GM23338 (cell line): ENCODE results near the gene SLC4A2. TPM values are rescaled to one million over a fixed set of nuclear protein-coding genes. Genes with fewer than 3 reads are reported as not detected.

Experiments
- ATAC-seq: fragments of 200-7000 bp; cut with Tn5 transposase; 3 replicates; pipeline ENCODE4 v1.9.1; 2020
- DNase-seq: peaks from one replicate; pipeline ENCODE4 v3.0.0-alpha.2; 2015; ENCODE audit warnings: low spot score
- H2AFZ ChIP-seq: fragments of 200-600 bp; sonication (generic); 2 replicates; pipeline ENCODE4 v1.8.0; 2016; ENCODE audit warnings: antibody characterized with exemption, mild to moderate bottlenecking, moderate library complexity
- H3F3A ChIP-seq: fragments of 200-600 bp; sonication (generic); replicated peaks from 2 replicates; pipeline ENCODE4 v1.8.0; 2017; ENCODE audit warnings: antibody characterized with exemption, mixed run types, low read depth
- H3K27ac ChIP-seq: fragments of 200-600 bp; sonication (generic); 2 replicates; pipeline ENCODE4 v1.6.1; 2016; ENCODE audit warnings: low read depth
- H3K27me3 ChIP-seq: fragments of 200-600 bp; sonication (generic); 2 replicates; pipeline ENCODE4 v1.8.0; 2016; ENCODE audit warnings: mild to moderate bottlenecking, mixed run types, moderate library complexity; ENCODE audit not compliant: insufficient read depth
- H3K36me3 ChIP-seq: fragments of 200-600 bp; sonication (generic); 2 replicates; pipeline ENCODE4 v1.8.0; 2016; ENCODE audit warnings: mild to moderate bottlenecking; ENCODE audit not compliant: insufficient read depth
- H3K4me1 ChIP-seq: fragments of 200-600 bp; sonication (generic); 2 replicates; pipeline ENCODE4 v1.8.0; 2016; ENCODE audit warnings: mild to moderate bottlenecking, moderate library complexity; ENCODE audit not compliant: insufficient read depth
- H3K4me2 ChIP-seq: fragments of 200-600 bp; sonication (generic); 2 replicates; pipeline ENCODE4 v1.7.1; 2017; ENCODE audit warnings: mixed run types
- H3K4me3 ChIP-seq: fragments of 200-600 bp; sonication (generic); 2 replicates; pipeline ENCODE4 v1.6.1; 2016; ENCODE audit warnings: mixed run types
- H3K79me2 ChIP-seq: fragments of 200-600 bp; sonication (generic); replicated peaks from 2 replicates; pipeline ENCODE4 v1.8.0; 2017; ENCODE audit warnings: mild to moderate bottlenecking; ENCODE audit not compliant: insufficient read depth
- H3K9me2 ChIP-seq: fragments of 200-600 bp; sonication (generic); 2 replicates; pipeline ENCODE4 v1.8.0; 2017; ENCODE audit not compliant: insufficient read depth
- H4K20me1 ChIP-seq: fragments of 200-600 bp; sonication (generic); replicated peaks from 2 replicates; pipeline ENCODE4 v1.8.0; 2017; ENCODE audit warnings: mild to moderate bottlenecking; ENCODE audit not compliant: insufficient read depth
- H3K27ac Mint-ChIP-seq: 2 replicates; pipeline ENCODE4 v1.8.0; 2020; ENCODE audit warnings: inconsistent platforms, mild to moderate bottlenecking, moderate library complexity, mixed read lengths
- H3K27me3 Mint-ChIP-seq: 3 replicates; pipeline ENCODE4 v1.8.0; 2022; ENCODE audit warnings: low read depth, mild to moderate bottlenecking, moderate library complexity, mixed read lengths, inconsistent platforms; ENCODE audit not compliant: insufficient read depth, poor library complexity
- H3K36me3 Mint-ChIP-seq: 3 replicates; pipeline ENCODE4 v1.8.0; 2021; ENCODE audit warnings: low read depth, mild to moderate bottlenecking, inconsistent platforms, moderate library complexity, mixed read lengths
- H3K4me1 Mint-ChIP-seq: 3 replicates; pipeline ENCODE4 v1.8.0; 2020; ENCODE audit warnings: mild to moderate bottlenecking, inconsistent platforms, mixed read lengths
- H3K4me3 Mint-ChIP-seq: 3 replicates; pipeline ENCODE4 v1.8.0; 2021; ENCODE audit warnings: moderate library complexity, mild to moderate bottlenecking, inconsistent platforms, mixed read lengths
- H3K9me3 Mint-ChIP-seq: 3 replicates; pipeline ENCODE4 v1.8.0; 2020; ENCODE audit warnings: moderate library complexity, mild to moderate bottlenecking, inconsistent platforms, mixed read lengths
- CREB1 ChIP-seq: fragments of 250-450 bp; sonication (Bioruptor Pico); IDR thresholded peaks from 2 replicates; pipeline ENCODE4 v1.5.0; 2020; ENCODE audit warnings: low read depth, mild to moderate bottlenecking, moderate library complexity
- EZH2 ChIP-seq: fragments of 200-600 bp; sonication (generic); IDR thresholded peaks from one replicate; pipeline ENCODE4 v1.8.0; 2017; ENCODE audit warnings: antibody characterized with exemption, mild to moderate bottlenecking, low read depth; ENCODE audit not compliant: unreplicated experiment
- EZH2phosphoT487 ChIP-seq: fragments of 200-600 bp; sonication (generic); IDR thresholded peaks from one replicate; pipeline ENCODE4 v1.8.1; 2018; ENCODE audit warnings: antibody characterized with exemption; ENCODE audit not compliant: unreplicated experiment
- NANOG ChIP-seq: IDR thresholded peaks from 2 replicates; pipeline ENCODE4 v1.6.1; 2016; ENCODE audit warnings: antibody characterized with exemption, borderline replicate concordance
- POLR2AphosphoS5 ChIP-seq: IDR thresholded peaks from 2 replicates; pipeline ENCODE4 v1.6.1; 2016; ENCODE audit warnings: antibody characterized with exemption, low read depth
- STAT1 ChIP-seq: IDR thresholded peaks from one replicate; pipeline ENCODE4 v1.6.1; 2016; ENCODE audit warnings: antibody characterized with exemption; ENCODE audit not compliant: unreplicated experiment
- ZNF114 ChIP-seq: fragments of 250-450 bp; sonication (Bioruptor Pico); IDR thresholded peaks from 2 replicates; pipeline ENCODE4 v1.5.0; 2020; ENCODE audit warnings: mild to moderate bottlenecking, moderate library complexity
- ZNF331 ChIP-seq: fragments of 250-450 bp; sonication (Bioruptor Pico); IDR thresholded peaks from 2 replicates; pipeline ENCODE4 v1.5.0; 2020; ENCODE audit warnings: low read depth, mild to moderate bottlenecking, moderate library complexity
- polyA plus RNA-seq: library from polyadenylated mRNA; unstranded; fragments of >200 nt; fragmentation: Nextera tagmentation; extraction: Ambion mirVana; gene quantifications from 2 replicates; pipeline ENCODE4 v1.2.1, GENCODE V29; 2016
- total RNA-seq: library from RNA; depleted of rRNA; stranded (reverse); fragments of >200 nt; shearing (Covaris generic); gene quantifications from 2 replicates; pipeline ENCODE4 v1.2.3, GENCODE V29; 2014
- TF ChIP-seq, protein P1 (sequence below): IDR thresholded peaks from one replicate; pipeline ENCODE4 v1.6.1; 2018; ENCODE audit warnings: antibody characterized with exemption; ENCODE audit not compliant: unreplicated experiment
- TF ChIP-seq, protein P2 (sequence below): fragments of 250-450 bp; sonication (Bioruptor Pico); IDR thresholded peaks from 2 replicates; pipeline ENCODE4 v1.5.0; 2020; ENCODE audit warnings: mild to moderate bottlenecking, moderate library complexity
- TF ChIP-seq, protein P3 (sequence below), 2 experiments: fragments of 200-600 bp in 1 of 2; sonication (generic) in 1 of 2; conservative IDR thresholded peaks; 2 replicates each; pipeline versions ENCODE4 v1.5.1 to v1.6.1; 2016 to 2017; ENCODE audit warnings: antibody characterized with exemption in 2 of 2, low read depth in 2 of 2, mild to moderate bottlenecking in 2 of 2, moderate library complexity in 1 of 2

The SLC4A2 gene
- total and polyA plus RNA-seq, 2 experiments from 2014 or later: 64.8 to 106 TPM

DNA sequence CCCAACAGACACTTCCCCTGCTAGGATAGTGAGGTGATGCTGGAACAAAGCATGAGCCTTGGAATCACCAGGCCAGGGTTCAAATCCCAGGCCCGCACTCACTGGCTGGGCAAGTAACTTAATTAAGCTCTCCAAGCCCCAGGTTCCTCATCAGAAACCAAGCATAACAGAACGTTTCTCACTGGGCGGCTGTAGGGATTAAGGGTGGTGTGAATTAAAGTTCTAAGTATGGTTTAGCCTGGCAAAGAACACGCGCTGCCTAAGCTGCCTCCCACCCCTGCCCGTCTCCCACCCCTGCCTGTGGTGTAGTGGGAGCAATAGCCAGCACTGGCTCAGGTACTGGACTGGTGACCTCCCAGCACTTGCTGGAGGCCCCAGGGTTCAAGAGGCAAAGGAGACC is 5.6 kb downstream of the SLC4A2 start:
- H3K4me1 ChIP-seq: peaks cover 29% of the 10 kb centered on the region
- H3K9me2 ChIP-seq: no peaks in the 10 kb centered on the region
- no peak overlapping the region for H2AFZ ChIP-seq
- H3K9me3 Mint-ChIP-seq: no peaks in the 10 kb centered on the region
- no peak for DNase-seq
- peaks cover 16% of the 10 kb centered on the region for H3K36me3 ChIP-seq
- peaks cover 15% of the 10 kb centered on the region for H3F3A ChIP-seq
- no peak for ATAC-seq
- H3K27ac ChIP-seq: no peak overlapping the region
- no peak overlapping the region for H3K4me3 ChIP-seq
- H3K4me1 Mint-ChIP-seq: peaks cover 32% of the 10 kb centered on the region
- no peaks in the 10 kb centered on the region; the same call in 1 of the 2 replicates for H4K20me1 ChIP-seq
- H3K27me3 Mint-ChIP-seq: peaks cover 35% of the 10 kb centered on the region
- no peak overlapping the region for H3K4me2 ChIP-seq
- H3K4me3 Mint-ChIP-seq: no peak overlapping the region
- peaks cover 41% of the 10 kb centered on the region for H3K36me3 Mint-ChIP-seq
- TF ChIP-seq POLR2AphosphoS5 (no peak), EZH2 (no peak), NANOG (no peak), ZNF114 (CRISPR knock-in tag) (no peak), EZH2phosphoT487 (no peak), ZNF331 (no peak), CREB1 (CRISPR knock-in tag) (no peak), STAT1 (no peak)
- TF ChIP-seq, protein P1, sequence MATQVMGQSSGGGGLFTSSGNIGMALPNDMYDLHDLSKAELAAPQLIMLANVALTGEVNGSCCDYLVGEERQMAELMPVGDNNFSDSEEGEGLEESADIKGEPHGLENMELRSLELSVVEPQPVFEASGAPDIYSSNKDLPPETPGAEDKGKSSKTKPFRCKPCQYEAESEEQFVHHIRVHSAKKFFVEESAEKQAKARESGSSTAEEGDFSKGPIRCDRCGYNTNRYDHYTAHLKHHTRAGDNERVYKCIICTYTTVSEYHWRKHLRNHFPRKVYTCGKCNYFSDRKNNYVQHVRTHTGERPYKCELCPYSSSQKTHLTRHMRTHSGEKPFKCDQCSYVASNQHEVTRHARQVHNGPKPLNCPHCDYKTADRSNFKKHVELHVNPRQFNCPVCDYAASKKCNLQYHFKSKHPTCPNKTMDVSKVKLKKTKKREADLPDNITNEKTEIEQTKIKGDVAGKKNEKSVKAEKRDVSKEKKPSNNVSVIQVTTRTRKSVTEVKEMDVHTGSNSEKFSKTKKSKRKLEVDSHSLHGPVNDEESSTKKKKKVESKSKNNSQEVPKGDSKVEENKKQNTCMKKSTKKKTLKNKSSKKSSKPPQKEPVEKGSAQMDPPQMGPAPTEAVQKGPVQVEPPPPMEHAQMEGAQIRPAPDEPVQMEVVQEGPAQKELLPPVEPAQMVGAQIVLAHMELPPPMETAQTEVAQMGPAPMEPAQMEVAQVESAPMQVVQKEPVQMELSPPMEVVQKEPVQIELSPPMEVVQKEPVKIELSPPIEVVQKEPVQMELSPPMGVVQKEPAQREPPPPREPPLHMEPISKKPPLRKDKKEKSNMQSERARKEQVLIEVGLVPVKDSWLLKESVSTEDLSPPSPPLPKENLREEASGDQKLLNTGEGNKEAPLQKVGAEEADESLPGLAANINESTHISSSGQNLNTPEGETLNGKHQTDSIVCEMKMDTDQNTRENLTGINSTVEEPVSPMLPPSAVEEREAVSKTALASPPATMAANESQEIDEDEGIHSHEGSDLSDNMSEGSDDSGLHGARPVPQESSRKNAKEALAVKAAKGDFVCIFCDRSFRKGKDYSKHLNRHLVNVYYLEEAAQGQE: no peak
- TF ChIP-seq, protein P2, sequence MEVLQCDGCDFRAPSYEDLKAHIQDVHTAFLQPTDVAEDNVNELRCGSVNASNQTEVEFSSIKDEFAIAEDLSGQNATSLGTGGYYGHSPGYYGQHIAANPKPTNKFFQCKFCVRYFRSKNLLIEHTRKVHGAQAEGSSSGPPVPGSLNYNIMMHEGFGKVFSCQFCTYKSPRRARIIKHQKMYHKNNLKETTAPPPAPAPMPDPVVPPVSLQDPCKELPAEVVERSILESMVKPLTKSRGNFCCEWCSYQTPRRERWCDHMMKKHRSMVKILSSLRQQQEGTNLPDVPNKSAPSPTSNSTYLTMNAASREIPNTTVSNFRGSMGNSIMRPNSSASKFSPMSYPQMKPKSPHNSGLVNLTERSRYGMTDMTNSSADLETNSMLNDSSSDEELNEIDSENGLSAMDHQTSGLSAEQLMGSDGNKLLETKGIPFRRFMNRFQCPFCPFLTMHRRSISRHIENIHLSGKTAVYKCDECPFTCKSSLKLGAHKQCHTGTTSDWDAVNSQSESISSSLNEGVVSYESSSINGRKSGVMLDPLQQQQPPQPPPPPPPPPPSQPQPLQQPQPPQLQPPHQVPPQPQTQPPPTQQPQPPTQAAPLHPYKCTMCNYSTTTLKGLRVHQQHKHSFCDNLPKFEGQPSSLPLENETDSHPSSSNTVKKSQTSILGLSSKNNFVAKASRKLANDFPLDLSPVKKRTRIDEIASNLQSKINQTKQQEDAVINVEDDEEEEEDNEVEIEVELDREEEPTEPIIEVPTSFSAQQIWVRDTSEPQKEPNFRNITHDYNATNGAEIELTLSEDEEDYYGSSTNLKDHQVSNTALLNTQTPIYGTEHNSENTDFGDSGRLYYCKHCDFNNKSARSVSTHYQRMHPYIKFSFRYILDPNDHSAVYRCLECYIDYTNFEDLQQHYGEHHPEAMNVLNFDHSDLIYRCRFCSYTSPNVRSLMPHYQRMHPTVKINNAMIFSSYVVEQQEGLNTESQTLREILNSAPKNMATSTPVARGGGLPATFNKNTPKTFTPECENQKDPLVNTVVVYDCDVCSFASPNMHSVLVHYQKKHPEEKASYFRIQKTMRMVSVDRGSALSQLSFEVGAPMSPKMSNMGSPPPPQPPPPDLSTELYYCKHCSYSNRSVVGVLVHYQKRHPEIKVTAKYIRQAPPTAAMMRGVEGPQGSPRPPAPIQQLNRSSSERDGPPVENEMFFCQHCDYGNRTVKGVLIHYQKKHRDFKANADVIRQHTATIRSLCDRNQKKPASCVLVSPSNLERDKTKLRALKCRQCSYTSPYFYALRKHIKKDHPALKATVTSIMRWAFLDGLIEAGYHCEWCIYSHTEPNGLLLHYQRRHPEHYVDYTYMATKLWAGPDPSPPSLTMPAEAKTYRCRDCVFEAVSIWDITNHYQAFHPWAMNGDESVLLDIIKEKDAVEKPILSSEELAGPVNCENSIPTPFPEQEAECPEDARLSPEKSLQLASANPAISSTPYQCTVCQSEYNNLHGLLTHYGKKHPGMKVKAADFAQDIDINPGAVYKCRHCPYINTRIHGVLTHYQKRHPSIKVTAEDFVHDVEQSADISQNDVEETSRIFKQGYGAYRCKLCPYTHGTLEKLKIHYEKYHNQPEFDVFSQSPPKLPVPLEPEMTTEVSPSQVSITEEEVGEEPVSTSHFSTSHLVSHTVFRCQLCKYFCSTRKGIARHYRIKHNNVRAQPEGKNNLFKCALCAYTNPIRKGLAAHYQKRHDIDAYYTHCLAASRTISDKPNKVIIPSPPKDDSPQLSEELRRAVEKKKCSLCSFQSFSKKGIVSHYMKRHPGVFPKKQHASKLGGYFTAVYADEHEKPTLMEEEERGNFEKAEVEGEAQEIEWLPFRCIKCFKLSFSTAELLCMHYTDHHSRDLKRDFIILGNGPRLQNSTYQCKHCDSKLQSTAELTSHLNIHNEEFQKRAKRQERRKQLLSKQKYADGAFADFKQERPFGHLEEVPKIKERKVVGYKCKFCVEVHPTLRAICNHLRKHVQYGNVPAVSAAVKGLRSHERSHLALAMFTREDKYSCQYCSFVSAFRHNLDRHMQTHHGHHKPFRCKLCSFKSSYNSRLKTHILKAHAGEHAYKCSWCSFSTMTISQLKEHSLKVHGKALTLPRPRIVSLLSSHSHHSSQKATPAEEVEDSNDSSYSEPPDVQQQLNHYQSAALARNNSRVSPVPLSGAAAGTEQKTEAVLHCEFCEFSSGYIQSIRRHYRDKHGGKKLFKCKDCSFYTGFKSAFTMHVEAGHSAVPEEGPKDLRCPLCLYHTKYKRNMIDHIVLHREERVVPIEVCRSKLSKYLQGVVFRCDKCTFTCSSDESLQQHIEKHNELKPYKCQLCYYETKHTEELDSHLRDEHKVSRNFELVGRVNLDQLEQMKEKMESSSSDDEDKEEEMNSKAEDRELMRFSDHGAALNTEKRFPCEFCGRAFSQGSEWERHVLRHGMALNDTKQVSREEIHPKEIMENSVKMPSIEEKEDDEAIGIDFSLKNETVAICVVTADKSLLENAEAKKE (CRISPR knock-in tag): no peak
- TF ChIP-seq, protein P3, sequence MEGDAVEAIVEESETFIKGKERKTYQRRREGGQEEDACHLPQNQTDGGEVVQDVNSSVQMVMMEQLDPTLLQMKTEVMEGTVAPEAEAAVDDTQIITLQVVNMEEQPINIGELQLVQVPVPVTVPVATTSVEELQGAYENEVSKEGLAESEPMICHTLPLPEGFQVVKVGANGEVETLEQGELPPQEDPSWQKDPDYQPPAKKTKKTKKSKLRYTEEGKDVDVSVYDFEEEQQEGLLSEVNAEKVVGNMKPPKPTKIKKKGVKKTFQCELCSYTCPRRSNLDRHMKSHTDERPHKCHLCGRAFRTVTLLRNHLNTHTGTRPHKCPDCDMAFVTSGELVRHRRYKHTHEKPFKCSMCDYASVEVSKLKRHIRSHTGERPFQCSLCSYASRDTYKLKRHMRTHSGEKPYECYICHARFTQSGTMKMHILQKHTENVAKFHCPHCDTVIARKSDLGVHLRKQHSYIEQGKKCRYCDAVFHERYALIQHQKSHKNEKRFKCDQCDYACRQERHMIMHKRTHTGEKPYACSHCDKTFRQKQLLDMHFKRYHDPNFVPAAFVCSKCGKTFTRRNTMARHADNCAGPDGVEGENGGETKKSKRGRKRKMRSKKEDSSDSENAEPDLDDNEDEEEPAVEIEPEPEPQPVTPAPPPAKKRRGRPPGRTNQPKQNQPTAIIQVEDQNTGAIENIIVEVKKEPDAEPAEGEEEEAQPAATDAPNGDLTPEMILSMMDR (conservative IDR thresholded peaks at IDR 0.05; ENCODE audit: low read depth in 2 of 2): no peak
- H3K79me2 ChIP-seq: peaks cover 11% of the 10 kb centered on the region
- no peak overlapping the region for H3K27ac Mint-ChIP-seq
- H3K27me3 ChIP-seq: peaks cover 15% of the 10 kb centered on the region; the same call in 1 of the 2 replicates
